Activated CD8-positive, alpha-beta memory T cell treated with anti-CD3 and anti-CD28 coated beads, Interleukin-2, amount 50 U/mL, for 4 hours (primary cell): ENCODE data around the gene DTX4.
"Not testable (repeated sequence)": the region's sequence is repeated elsewhere in the genome, so short reads cannot be mapped to it uniquely, and the experiment has no call there.

Experiments used
- DNase-seq: peaks from one replicate; pipeline ENCODE4 v3.0.0-alpha.2; 2020

DTX4 gene

DNA sequence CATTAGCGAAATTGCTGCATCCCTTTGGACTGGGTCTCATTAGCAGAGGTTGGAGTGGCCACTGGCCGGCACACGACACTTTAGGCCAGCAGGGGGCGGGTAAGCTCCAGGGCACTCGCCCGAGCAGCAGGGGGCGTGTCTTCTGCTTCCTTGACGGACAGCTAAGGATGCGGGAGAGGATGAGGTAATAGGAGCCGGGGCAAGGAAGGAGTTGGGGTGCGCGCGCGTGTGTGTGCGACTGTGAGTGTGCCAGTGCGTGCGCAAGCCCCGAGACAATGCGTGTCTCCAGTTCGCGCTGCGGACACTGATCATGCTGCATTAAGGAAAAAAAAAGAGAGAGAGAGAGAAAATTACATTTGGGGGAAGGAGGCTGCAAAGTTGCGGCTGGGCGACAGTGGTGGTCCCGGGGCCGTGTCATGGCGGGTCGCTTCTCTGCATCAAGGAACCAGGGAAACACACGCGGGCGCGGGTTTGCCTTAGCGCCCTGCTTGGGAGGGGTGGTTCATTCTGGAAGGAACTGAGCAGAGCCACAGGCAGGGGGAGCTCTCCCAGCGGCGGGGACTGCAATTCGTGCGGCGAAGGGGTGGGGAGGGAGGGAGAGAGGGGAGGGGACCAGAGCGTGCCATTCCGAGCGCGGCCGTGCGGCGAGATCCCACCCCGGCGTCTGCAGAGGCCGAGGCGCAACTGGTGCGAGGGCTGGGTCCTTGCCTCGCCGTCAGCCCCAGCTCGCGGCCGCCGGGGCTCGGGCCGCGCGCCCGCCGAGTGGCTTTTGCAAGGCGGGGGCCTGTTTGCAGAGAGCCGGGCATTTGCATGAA is at the start of gene DTX4:
Gene DTX4 (plus strand): TSS at position 625 of the 815 bp plus-strand sequence. CDS start 464 bp downstream, outside the sequence.
- DNase-seq, result peak; percentile 87

DNA sequence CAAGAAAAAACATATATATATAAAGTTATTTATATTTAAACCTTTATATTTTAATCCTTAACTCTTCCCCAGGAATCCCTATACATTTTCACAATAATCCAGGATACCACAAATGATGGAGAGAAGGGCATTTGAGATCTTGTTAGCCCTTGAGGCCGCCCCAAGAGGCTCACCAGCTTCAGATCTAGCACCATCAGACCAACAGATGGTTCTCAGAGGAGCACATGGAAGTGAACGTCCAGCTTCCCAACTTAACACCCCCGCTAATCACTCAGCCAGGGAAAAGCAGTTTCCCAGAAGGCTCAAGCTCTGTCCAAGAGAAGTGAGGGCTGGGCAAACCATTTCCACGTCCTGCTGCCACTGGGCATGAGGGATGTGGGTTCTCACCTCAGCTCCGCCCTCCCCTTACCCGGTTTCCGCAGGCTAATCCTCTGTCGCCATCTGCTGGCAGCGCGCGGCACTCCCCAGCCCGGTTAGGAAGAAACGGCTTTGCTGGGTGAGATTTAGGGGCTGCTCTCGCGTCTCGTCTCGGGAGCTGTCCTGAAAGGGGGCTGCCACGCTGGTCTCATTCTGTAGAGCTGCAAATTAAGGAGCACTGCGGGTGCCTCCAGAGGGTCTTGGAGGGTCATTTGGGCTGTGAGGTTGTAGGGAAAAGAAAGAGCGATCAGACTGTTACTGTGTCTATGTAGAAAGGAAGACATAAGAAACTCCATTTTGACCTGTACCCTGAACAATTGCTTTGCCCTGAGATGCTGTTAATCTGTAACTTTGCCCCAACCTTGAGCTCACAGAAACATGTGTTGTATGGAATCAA is 36.1 kb upstream of the DTX4 start:
- peak; percentile 89 for DNase-seq

DNA sequence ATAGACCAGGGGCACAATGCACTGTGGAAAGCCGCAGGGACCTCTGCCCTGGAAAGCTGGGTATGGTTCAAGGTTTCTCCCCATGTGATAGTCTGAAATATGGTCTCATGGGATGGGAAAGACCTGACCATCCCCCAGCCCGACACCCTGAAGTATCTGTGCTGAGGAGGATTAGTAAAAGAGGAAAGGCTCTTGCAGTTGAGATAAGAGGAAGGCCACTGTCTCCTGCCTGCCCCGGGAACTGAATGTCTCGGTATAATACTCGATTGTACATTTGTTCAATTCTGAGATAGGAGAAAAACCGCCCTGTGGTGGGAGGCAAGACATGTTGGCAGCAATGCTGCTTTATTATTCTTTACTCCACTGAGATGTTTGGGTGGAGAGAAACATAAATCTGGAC is 35.4 kb upstream of the DTX4 start:
- not testable (repeated sequence) for DNase-seq

DNA sequence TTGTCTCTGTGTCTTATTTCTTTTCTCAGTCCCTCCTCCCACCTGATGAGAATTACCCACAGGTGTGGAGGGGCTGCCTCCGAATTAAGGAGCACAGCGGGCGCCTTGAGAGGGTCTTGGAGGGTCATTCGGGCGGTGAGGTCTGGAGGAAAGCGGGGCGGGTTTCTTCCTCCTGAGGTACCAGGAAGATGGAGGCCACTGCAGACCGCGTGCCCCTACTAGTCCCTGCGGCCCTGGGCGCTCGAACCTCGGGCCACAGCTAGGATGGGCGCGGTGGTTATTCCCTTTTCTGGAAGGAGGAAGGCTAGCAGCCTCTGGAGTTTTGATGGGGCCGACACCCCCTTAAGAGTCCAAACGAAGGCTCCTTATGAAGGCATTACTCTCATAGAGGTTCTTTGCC is 34.7 kb upstream of the DTX4 start:
- DNase-seq, result no peak

DNA sequence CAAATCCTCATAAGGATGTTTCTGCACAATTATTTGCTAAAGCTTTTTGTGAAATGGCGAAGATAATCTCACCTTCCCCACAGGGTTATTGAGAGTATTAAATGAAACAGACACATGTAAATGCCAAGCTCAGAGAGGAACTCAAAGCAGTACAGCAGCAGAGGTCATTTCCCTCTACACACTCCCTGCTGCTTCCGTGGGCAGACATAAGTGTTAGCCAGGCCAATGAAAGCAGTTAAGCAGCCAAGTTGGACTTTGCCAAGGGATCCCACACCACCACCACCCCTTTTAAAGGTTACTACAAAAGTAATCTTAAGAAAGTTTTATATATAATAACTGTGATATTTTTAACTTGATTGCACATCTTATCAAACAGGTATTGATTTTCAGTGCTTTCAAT is 33.3 kb upstream of the DTX4 start:
- no peak for DNase-seq

DNA sequence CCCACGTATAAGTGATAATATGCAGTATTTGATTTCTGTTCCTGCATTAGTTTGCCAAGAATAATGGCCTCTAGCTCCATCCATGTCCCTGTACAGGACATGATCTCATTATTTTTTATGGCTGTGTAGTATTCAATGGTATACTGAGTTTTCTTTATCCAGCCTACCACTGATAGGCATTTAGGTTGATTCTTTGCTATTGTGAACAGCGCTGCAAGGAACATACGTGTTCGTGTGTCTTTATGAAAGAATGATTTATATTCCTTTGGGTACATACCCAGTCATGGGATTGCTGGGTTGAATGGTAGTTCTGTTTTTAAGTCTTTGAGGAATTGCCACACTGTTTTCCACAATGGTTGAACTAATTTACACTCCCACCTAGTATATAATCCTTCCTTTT is 30.7 kb upstream of the DTX4 start:
- no peak for DNase-seq

DNA sequence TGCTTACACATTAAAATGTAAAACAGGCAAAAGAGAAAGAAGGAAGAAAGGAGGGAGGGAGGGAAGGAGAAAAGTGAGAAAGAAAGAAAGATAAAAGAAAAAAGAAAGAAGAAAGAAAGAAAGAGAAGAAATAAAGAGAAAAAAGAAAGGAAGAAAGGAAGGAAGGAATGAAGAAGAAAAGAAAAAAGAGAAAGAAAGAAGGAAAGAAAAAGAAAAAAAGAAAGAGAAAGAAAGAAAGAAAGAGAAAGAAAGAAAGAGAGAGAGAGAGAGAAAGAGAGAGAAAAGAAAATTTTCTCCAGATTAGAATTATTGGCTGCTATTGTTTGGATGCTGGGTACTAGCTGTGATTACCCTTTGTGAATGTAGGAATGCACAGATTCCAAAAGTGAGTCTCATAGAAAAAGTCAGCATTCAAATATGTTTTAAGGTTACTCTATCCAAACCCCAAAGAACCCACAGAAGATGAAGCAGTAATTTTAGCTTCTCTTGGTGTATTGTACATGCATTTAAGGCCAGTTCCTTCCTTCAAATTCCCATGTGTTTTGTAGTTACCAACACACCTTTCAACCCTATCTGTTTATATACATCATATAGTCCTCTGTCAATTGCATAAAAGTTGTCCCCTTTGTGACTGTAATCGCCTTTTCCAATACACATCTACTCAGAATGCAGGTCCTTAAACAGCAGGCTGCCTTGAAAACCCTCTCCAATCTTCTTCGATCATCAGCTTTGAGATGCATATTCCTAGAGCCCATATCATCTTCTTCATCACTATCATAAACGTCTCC is 30.1 kb upstream of the DTX4 start:
- no peak for DNase-seq

DNA sequence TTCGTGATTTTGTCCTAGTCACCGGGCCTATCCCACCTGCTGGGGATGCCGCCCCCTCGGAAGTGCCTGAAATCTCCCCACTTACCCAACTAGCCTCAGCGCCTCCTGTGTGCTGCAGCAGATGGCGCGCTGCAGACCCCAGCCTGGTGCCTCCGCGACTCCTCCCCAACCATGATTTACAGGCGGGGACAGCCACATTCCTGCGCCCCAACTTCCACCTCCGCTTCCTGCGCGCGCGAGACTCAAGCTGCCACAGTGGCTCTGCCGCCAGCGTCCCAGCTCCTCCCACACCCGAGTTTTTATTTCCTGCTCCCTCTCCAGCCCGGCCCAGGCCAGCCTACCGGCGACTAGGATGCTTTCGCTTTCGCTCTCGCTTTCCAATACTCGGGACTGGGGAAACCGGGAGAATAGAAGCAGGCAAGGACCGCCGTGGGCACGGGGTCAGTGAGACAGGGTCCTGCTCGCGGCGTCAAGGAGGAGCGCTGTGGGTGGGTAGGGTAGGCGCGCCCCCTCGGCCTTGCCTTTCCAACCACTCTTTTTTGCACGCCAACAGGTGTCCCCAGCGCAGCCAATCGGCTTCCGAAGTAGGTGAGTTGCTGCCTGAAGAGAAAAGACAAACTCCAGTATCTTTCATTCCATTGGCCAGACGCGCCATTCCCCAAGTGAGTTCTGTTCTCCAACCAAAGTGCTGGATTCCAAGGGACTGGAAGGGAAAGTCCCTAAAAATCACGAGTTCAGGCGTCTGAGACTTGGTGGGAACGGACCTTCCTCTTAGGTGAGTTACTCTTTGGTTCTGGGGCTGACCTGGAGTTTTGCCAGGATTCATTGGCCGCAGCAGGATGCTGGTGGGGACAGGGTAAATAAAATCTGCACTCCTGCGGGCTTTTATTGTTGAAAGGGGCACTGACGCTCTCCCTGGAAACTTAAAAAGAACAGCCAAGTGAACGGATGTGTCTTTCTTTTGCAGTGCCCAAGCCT is 29.1 kb upstream of the DTX4 start, which contains the start of gene FAM111A:
Gene FAM111A (plus strand): TSS at position 327 of the 978 bp plus-strand sequence. CDS start 6,017 bp downstream, outside the sequence.
- DNase-seq, result peak; percentile 81

DNA sequence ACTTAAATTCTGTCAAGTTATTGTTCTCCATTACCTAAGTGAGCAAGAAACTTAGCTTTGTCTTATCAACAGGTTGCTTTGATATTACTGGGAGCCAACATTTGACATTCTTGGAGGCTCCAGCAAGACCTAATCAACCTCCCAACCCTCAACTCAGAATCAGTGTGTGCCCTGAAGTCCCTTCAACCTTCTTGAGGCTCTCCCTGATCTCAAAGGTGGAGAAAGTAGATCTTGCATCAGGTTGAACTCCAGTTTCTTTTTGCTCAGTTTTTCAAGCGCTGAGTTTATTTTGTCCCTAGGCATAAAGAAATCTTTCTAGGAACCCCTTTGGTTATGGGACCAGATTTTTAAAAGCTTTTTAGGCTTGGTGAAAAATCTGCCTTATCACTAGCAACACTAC is 27.8 kb upstream of the DTX4 start:
- DNase-seq, result no peak

DNA sequence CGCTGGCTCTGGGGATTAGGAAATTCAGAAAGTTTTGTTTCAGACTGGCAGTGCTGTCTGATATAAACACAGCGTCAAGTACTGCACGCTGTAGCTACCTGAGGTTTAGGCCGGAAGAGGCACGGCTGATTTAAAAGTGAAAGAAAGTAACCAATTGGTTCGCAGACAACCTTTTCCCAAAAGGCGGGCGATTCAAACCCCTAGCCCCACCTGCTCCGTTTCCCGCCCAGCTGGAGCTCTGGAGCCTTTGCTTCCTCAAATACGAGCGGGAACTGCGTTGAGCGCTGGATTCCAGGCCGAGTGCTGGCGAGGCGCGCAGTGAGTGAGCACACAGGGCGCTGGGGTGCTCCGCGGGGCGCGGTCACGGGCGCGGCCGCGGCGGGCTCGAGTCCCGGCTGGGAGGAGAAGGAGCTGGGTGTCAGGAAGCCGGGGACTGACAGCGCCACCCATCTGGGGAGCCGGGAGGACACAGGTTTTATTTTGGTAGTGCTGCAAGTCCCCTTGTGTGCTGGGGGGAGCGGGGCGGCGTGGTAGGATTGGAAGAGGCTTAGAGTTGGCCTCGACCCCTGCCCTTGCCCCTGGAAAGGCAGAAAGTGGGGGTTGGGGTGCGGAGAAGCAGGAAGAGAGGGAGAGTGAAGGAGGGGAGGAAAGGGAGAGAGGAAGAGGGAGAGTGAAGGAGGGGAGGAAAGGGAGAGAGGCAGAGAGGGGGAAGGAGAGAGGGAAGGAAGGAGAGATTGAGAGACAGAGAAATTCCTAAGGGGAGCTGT is 27.2 kb upstream of the DTX4 start:
- DNase-seq, result peak; percentile 55

DNA sequence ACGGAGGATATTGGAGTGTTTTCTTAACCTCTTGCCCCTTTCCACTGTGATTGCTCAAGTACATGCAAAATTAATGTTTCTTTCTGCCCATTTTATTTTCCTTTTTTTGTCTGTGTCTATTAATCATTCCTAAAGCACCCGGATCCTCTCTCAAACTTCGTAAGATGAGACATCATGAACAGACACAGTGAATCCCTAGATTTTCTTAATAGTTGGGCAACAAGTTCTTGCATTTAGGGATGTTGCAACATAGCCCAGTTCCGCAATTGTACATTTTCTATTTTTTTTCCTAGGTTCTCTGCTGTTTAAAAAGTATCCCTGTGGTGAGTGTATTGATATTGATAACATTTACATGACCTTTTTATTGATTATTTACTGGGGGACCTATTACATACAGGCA is 26.4 kb upstream of the DTX4 start:
- no peak for DNase-seq

DNA sequence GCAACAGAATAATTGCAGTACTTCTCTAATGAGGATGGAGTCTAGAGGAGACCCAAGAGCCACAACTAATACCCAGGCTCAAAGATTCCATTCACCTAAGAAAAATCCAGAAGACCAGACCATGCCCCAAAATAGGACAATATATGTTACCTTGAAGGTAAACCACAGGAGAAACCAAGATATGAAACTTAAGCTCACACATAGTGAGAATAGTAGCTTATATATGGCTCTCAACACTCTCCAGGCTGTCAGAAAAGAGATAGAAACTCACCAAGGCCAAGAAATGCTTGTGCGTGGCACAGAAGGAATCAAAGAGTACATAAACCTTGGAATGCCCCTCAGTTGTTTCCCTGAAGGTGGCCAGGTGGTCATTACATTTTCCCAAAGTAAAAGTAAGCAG is 20.2 kb upstream of the DTX4 start:
- no peak for DNase-seq

DNA sequence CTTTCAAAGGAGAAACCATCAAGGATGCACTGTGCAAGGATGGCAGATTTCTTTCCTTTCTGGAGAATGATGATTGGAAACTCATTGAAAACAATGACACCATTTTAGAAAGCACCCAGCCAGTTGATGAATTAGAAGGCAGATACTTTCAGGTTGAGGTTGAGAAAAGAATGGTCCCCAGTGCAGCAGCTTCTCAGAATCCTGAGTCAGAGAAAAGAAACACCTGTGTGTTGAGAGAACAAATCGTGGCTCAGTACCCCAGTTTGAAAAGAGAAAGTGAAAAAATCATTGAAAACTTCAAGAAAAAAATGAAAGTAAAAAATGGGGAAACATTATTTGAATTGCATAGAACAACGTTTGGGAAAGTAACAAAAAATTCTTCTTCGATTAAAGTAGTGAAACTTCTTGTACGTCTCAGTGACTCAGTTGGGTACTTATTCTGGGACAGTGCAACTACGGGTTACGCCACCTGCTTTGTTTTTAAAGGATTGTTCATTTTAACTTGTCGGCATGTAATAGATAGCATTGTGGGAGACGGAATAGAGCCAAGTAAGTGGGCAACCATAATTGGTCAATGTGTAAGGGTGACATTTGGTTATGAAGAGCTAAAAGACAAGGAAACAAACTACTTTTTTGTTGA is 19.5 kb upstream of the DTX4 start:
- DNase-seq, result no peak

DNA sequence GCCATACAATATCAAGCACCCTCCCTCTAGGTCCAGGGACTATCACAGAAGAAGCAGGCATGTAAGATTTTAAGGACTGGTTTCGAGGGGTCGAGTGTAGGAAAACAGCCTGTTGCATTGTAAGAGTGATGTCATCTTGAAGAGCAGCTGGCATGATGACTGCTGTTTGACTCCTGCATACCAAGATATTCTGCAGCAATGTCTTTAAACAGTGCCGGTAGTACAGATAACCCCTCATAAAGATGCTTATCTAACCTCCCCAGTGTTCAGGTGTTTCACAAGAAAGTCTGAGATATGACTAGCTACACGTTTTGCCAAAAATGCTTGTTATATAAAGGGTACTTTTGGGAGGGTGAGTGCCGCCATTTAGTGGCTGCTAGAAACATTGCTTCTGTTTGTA is 17.3 kb upstream of the DTX4 start:
- DNase-seq, result no peak

DNA sequence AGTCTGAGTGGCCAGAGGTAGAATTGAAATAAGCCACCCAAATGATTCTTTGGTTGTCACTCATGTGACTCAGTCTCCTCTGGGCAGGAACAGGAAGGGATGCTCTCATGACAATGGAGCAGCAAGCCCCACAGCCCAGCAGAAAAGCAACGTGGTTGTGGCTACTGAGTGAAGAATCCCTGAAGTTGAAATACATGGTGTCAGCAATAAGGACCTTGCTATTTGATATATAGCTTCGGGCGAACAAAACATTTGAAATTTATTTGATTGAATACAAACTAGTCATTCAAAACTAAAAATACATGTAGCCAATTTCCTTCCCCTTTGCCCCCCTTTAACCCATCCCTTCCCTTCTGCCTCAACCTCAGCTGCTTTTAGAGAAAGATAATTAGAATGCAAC is 14.5 kb upstream of the DTX4 start:
- no peak for DNase-seq

DNA sequence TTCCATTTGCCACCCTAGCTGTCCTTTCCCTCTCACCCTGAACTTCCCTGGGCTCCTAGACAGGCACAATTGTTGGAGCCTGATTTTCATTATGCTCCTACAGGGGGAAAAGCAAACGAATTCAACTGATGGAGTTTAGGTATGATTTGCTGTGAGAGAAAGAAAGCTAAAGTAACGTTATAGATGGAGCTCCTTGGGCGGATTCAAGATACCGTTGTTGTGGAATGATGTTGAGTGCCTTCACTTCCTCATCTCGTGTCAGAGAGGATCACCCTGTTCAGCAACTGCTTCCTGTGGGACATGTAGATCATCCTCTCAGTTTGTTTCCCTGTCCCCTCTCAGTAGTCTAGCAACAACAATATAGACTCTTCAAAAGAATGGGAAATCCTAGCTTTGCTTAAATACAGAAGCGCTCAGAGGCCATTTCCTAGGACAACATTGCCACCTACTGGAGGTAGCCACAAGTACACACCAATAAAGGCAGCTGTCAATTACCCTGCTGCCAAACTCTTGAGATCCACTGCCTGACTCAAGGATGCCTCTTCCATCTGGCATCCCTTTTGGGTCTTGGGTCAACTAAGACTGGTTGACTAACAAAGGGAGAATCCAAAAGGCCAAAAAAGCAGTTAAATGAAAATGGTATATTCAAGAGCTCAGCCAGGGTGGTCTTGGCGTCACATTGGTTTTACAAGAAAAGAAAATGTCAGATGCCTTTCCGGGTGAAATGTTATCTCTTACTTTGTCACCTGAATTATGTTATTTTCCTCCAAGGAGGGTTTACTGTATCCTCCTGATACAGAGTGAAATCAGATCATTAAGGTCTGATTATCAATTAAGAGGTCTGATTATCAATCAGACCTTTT is 13.5 kb upstream of the DTX4 start:
- peak; percentile 53 for DNase-seq

DNA sequence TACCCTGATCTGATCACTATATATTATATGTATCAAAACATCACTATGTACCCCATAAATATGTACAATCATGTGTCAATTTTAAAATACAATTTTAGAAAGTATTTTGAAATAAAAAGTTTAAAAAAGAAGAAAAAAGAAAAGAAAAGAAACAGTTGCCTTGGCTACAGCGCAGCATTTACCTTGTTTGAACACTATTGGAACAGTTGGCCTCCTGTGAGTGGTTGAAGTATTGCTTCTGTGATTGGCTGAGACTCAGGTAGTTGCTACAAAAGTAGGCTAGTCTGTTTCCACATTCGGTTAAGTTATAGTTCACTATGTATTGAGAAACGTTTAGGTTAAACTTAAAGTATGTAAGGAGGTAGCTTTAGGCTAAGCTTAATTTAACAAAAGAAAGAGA is 7.9 kb upstream of the DTX4 start:
- DNase-seq, result no peak

DNA sequence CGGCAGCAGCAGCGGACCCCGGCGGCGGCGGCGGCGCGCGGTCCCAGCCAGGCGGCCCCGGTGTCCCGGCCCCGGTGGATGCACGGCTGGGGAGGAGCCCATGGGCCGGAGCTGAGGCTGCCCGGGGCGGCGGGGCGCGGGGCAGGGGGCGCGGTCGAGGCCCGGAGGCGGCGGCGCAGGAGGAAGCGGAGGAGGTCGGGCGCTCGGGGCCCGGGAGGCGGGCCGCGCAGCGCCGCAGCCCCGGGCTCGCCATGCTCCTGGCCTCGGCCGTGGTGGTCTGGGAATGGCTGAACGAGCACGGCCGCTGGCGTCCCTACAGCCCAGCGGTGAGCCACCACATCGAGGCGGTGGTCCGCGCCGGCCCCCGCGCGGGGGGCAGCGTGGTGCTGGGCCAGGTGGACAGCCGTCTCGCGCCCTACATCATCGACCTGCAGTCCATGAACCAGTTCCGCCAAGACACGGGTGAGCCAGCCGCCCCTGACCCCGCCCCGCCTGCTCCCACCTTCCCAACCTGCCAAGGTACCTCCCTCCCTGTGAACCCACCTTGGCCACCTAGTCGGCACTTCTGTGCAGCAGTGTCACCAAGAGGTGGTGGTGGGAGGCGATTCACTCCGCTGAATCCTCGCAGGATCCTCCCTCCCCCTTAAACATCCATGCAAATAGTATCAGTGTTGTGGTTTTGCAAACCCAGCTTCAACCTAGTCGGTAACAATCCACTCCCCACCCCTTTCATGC is 580 bp downstream of the DTX4 start:
- DNase-seq, result peak; percentile 26
